Breast epithelium (tissue), 3 donors: ENCODE measurements around the gene MID1IP1.

Experiments
- POLR2AphosphoS5 ChIP-seq, 3 donors: sonication (generic); formaldehyde crosslinking; IDR thresholded peaks; one replicate each; pipeline ENCODE4 v1.6.1; 2017; ENCODE audit warnings: antibody characterized with exemption in 3 of 3
- TF ChIP-seq, protein P1 (sequence below), 3 donors: fragments of 450-650 bp; IDR thresholded peaks; one replicate each; pipeline ENCODE4 v1.5.1; 2016 to 2017; ENCODE audit warnings: antibody characterized with exemption in 3 of 3, mild to moderate bottlenecking in 3 of 3, moderate library complexity in 3 of 3

GRCh38 chrX:38805432-38806389 is 4.5 kb downstream of the MID1IP1 start:
- TF ChIP-seq, protein P1, sequence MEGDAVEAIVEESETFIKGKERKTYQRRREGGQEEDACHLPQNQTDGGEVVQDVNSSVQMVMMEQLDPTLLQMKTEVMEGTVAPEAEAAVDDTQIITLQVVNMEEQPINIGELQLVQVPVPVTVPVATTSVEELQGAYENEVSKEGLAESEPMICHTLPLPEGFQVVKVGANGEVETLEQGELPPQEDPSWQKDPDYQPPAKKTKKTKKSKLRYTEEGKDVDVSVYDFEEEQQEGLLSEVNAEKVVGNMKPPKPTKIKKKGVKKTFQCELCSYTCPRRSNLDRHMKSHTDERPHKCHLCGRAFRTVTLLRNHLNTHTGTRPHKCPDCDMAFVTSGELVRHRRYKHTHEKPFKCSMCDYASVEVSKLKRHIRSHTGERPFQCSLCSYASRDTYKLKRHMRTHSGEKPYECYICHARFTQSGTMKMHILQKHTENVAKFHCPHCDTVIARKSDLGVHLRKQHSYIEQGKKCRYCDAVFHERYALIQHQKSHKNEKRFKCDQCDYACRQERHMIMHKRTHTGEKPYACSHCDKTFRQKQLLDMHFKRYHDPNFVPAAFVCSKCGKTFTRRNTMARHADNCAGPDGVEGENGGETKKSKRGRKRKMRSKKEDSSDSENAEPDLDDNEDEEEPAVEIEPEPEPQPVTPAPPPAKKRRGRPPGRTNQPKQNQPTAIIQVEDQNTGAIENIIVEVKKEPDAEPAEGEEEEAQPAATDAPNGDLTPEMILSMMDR (IDR thresholded peaks at IDR 0.05), result no peak
- peak in 2 of 3 donors; percentile 47 to 62 for TF ChIP-seq POLR2AphosphoS5 (IDR thresholded peaks at IDR 0.05)
